HFF-Myc (cell line): ENCODE data around the gene KIF16B.

Experiments used
- DNase-seq: peaks from one replicate; pipeline ENCODE4 v3.0.0-alpha.2; 2011; ENCODE audit warnings: low read depth; ENCODE audit errors: extremely low read depth
- H3K4me3 ChIP-seq: replicated peaks from 2 replicates; pipeline ENCODE4 v1.5.1; 2011; ENCODE audit warnings: low read depth, mild to moderate bottlenecking, control low read depth, low read length
- CTCF ChIP-seq: IDR thresholded peaks from 2 replicates; pipeline ENCODE4 v1.5.1; 2012; ENCODE audit warnings: mild to moderate bottlenecking, low read depth, low read length, control low read depth; ENCODE audit errors: missing control alignments

KIF16B gene

GRCh38 chr20:16595376-16595775 lies 22.1 kb upstream of the KIF16B start:
- no peak overlapping the region for H3K4me3 ChIP-seq
- DNase-seq: no peak
- no peak for TF ChIP-seq CTCF

DNA sequence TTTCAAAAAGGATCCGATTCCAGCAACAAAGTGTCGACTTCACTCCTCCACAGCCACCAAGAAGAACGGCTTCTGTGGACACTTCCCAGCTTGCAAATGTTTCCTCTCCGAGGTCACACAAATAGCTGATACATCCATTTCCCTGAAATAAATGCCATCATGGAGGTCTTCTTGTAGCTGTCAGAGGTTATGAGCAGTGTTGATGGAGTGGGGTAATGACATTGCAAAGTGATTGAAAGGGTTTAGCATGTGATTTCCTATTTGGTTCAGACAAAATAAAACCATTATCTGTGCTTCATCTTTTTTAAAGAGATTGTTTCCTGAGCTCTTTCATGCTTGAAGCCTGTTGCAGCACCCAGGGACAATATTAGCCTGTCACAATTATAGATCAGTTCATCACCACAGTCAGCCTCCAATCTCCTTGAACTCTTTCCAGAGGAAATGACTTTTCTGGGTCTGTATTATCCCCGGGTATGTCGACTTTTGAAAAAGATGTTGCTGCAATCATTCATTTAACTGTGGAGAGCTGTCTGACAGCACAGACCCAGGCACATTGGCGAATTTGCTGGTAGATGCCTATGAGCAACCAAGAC lies 16.9 kb upstream of the KIF16B start:
- H3K4me3 ChIP-seq: no peak overlapping the region
- TF ChIP-seq CTCF: no peak
- DNase-seq: no peak

DNA sequence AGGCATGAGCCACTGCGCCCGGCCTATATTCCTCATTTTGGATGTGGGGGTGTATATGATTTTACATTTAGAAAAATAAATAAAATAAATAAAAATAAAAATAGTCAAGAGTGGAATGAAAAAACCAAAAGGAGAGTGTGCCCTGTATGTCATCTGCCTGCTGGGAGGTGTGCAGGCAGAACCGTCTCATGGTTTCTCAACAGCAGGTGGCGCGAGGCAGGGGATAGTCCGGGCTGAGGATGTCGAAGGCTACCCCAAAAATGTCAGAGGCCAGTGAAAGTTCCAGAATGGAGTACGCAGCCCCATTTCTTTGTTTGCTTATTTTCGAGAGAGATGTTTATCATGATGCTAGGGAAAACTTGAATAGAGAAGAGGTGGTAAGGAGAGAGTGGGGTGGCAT lies 16.4 kb upstream of the KIF16B start:
- no peak overlapping the region for H3K4me3 ChIP-seq
- TF ChIP-seq CTCF: no peak

GRCh38 chr20:16588241-16588640 lies 15.0 kb upstream of the KIF16B start:
- H3K4me3 ChIP-seq: no peak overlapping the region
- DNase-seq: no peak
- no peak for TF ChIP-seq CTCF

More for the DNA sequence above, 16.4 kb upstream of the KIF16B start:
- DNase-seq: no peak

GRCh38 chr20:16587066-16587465 lies 13.8 kb upstream of the KIF16B start:
- TF ChIP-seq CTCF: no peak
- DNase-seq: no peak
- H3K4me3 ChIP-seq: no peak overlapping the region

GRCh38 chr20:16583474-16583873 lies 10.2 kb upstream of the KIF16B start:
- H3K4me3 ChIP-seq: no peak overlapping the region
- no peak for DNase-seq
- TF ChIP-seq CTCF: no peak

DNA sequence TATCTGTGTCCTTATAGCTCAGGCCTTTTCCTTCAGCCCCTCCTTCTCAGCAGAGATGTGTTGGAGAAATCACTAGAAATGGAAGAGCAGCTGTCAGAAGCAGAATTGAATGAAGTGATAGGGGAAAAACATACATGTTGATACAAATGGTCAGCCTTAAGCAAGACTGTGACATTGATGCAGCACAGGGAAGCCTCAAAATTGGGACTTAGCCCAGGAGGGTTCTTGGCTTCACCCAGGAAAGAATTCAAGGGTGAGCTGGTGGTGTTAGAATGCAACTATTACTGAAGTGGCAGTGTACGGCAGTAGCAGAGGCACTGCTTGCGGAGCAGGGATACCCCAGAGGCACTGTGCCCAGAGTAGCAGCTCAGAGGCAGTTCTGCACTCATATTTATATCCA lies 8.0 kb upstream of the KIF16B start:
- DNase-seq: no peak
- TF ChIP-seq CTCF: no peak
- H3K4me3 ChIP-seq: no peak overlapping the region
